K562 (cell line): Measurements from ENCODE around the gene CTDNEP1.

Source experiments
- ARID2 ChIP-seq: fragments of 450-650 bp; IDR thresholded peaks from 2 replicates; pipeline ENCODE4 v1.6.1; 2017; ENCODE audit warnings: antibody characterized with exemption, mild to moderate bottlenecking
- ELF4 ChIP-seq: fragments of 450-650 bp; formaldehyde crosslinking; IDR thresholded peaks from 2 replicates; pipeline ENCODE4 v1.4.0; 2022; ENCODE audit warnings: missing genetic modification characterization
- HDAC6 ChIP-seq: IDR thresholded peaks from 2 replicates; pipeline ENCODE4 v1.6.1; 2012; ENCODE audit warnings: low read depth, mild to moderate bottlenecking, control low read depth, inconsistent platforms, low read length, moderate library complexity
- ZNF354B ChIP-seq: fragments of 250-450 bp; sonication (Bioruptor Pico); IDR thresholded peaks from 2 replicates; pipeline ENCODE4 v1.4.0; 2020
- ZNF695 ChIP-seq: fragments of 450-650 bp; formaldehyde crosslinking; IDR thresholded peaks from 2 replicates; pipeline ENCODE4 v1.4.0; 2020; ENCODE audit warnings: mild to moderate bottlenecking, moderate library complexity

GRCh38 chr17:7294614-7295153 lies 43.1 kb upstream of the CTDNEP1 start, which contains the start of gene YBX2:
- TF ChIP-seq ELF4 (no peak), ZNF354B (CRISPR knock-in tag) (no peak), ZNF695 (no peak), ARID2 (no peak), HDAC6 (no peak)
